Measurements from ENCODE around the gene RAB20. TPM values are rescaled to one million over a fixed set of nuclear protein-coding genes. Genes with fewer than 3 reads are reported as not detected.

Gene RAB20
- total RNA-seq, 4 donors from 2014 or later, result 8.7 to 32.8 (median 18.4) TPM

DNA sequence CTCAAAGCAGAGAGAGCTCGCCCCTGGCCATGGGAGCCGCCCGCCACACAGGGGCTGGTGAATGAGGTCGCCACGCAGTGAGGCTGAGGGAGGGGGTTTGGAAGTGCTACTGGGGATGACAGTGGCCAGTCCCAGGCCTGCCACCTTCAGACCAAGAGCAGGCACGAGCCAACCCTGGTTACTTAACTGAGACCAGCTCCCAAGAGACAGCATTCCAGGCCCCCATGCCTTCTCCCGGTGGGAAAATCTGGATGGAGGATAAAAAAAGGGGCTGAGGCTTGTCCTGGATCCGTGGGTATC lies 43.3 kb downstream of the RAB20 start:
- no peak overlapping the region for H3K27ac ChIP-seq
- no peaks in the 10 kb centered on the region for H3K9me3 ChIP-seq
- peaks cover 0 to 41% of the 10 kb centered on the region in 2 donors for H3K36me3 ChIP-seq
- no peak for ATAC-seq
- WGBS, 2 donors (ENCODE audit: low coverage in 1 of 2), result no CpG with 5 or more reads among the region's 8 CpGs
- no peak for TF ChIP-seq CTCF (IDR thresholded peaks at IDR 0.05)
- TF ChIP-seq EP300 (IDR thresholded peaks at IDR 0.05), result no peak
- TF ChIP-seq POLR2AphosphoS5 (IDR thresholded peaks at IDR 0.05), result no peak
- TF ChIP-seq POLR2A (IDR thresholded peaks at IDR 0.05), result no peak
- no peaks in the 10 kb centered on the region for H3K27me3 ChIP-seq
- H3K4me3 ChIP-seq, result no peak overlapping the region
- peaks cover 0 to 46% (median 0%) of the 10 kb centered on the region in 3 donors for H3K4me1 ChIP-seq

- 40 to 74% methylated on average over 1 to 3 of the region's 7 CpGs for WGBS, 2 donors (ENCODE audit: low coverage in 1 of 2)
- H3K4me3 ChIP-seq, result no peak overlapping the region
- peaks cover 0 to 41% of the 10 kb centered on the region in 2 donors for H3K36me3 ChIP-seq
- H3K4me1 ChIP-seq, result peaks cover 0 to 42% (median 0%) of the 10 kb centered on the region in 3 donors
- no peaks in the 10 kb centered on the region for H3K27me3 ChIP-seq
- no peak for ATAC-seq
- H3K9me3 ChIP-seq, result no peaks in the 10 kb centered on the region
- TF ChIP-seq CTCF (IDR thresholded peaks at IDR 0.05), result no peak
- no peak overlapping the region for H3K27ac ChIP-seq
Observed at GRCh38 chr13:110517505-110518225, 43.9 kb downstream of the RAB20 start.

DNA sequence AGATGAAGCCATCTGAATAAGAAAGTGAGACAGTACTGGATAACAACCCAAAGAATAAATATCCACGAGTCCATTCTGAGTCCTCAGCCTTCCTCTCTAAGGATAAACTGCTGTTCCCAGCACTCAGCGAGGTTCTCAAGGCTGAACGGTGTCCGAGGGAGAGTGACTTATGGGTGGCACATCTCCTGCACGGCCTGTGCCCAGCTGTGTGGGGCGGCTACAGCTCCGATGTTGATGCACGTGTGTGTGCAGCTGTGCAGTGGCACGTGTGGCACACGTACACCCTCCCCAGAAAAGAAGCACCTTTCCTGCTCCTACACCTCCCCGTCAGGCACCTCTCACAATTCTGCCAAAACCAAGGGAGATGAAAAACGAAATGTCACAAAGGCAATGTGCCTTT lies 45.0 kb downstream of the RAB20 start:
- H3K4me3 ChIP-seq, result no peak overlapping the region
- no peak for ATAC-seq
- no peak for TF ChIP-seq POLR2A (IDR thresholded peaks at IDR 0.05)
- no peak for TF ChIP-seq EP300 (IDR thresholded peaks at IDR 0.05)
- H3K36me3 ChIP-seq, result peaks cover 0 to 52% of the 10 kb centered on the region in 2 donors
- no peak overlapping the region for H3K27ac ChIP-seq
- no peaks in the 10 kb centered on the region for H3K9me3 ChIP-seq
- no peaks in the 10 kb centered on the region for H3K27me3 ChIP-seq
- peaks cover 0 to 35% (median 0%) of the 10 kb centered on the region in 3 donors for H3K4me1 ChIP-seq
- WGBS, 2 donors (ENCODE audit: low coverage in 1 of 2), result 71 to 78% methylated on average over 10 to 12 of the region's 12 CpGs

- no peaks in the 10 kb centered on the region for H3K27me3 ChIP-seq
- no peaks in the 10 kb centered on the region for H3K9me3 ChIP-seq
- no peak for ATAC-seq
- H3K4me1 ChIP-seq, result peaks cover 0 to 33% (median 17%) of the 10 kb centered on the region in 3 donors
- WGBS, 2 donors (ENCODE audit: low coverage in 1 of 2), result 73 to 90% methylated on average over 6 to 9 of the region's 17 CpGs
- H3K27ac ChIP-seq, result no peak overlapping the region
- peaks cover 0 to 78% of the 10 kb centered on the region in 2 donors for H3K36me3 ChIP-seq
- H3K4me3 ChIP-seq, result no peak overlapping the region
- no peak for TF ChIP-seq EP300 (IDR thresholded peaks at IDR 0.05)
- TF ChIP-seq POLR2A (IDR thresholded peaks at IDR 0.05), result no peak
- TF ChIP-seq CTCF (IDR thresholded peaks at IDR 0.05), result no peak
- TF ChIP-seq POLR2AphosphoS5 (IDR thresholded peaks at IDR 0.05), result no peak
Observed at GRCh38 chr13:110512198-110512740, 49.3 kb downstream of the RAB20 start.

- H3K27me3 ChIP-seq, result no peaks in the 10 kb centered on the region
- H3K36me3 ChIP-seq, result peaks cover 0 to 83% of the 10 kb centered on the region in 2 donors
- H3K4me3 ChIP-seq, result no peak overlapping the region
- no peak for ATAC-seq
- H3K27ac ChIP-seq, result no peak overlapping the region
- no peaks in the 10 kb centered on the region for H3K9me3 ChIP-seq
- WGBS, 2 donors (ENCODE audit: low coverage in 1 of 2), result 83% methylated on average over 12 of the region's 31 CpGs; no CpG with 5 or more reads in 1 of the 2 donors
- H3K4me1 ChIP-seq, result peaks cover 0 to 39% (median 23%) of the 10 kb centered on the region in 3 donors
- no peak for TF ChIP-seq EP300 (IDR thresholded peaks at IDR 0.05)
- no peak for TF ChIP-seq POLR2A (IDR thresholded peaks at IDR 0.05)
- TF ChIP-seq POLR2AphosphoS5 (IDR thresholded peaks at IDR 0.05), result no peak
- no peak for TF ChIP-seq CTCF (IDR thresholded peaks at IDR 0.05)
Observed at GRCh38 chr13:110511509-110512181, 49.9 kb downstream of the RAB20 start.
